Smooth muscle cell (in vitro differentiated cells): Measurements from ENCODE around the gene NANP. TPM values are rescaled to one million over a fixed set of nuclear protein-coding genes. Genes with fewer than 3 reads are reported as not detected.

ENCODE experiments used
- DNase-seq: peaks from one replicate; lab custom pipeline; 2025; ENCODE audit not compliant: unreplicated experiment; lab: John Stamatoyannopoulos, UW
- H2AFZ ChIP-seq: fragments of 200-600 bp; sonication (generic); 2 replicates; pipeline ENCODE4 v1.6.0; 2016; ENCODE audit warnings: antibody characterized with exemption, low read depth, mild to moderate bottlenecking
- H3F3A ChIP-seq: fragments of 200-600 bp; sonication (generic); 2 replicates; pipeline ENCODE4 v1.6.0; 2017; ENCODE audit warnings: antibody characterized with exemption, low read depth
- H3K27ac ChIP-seq: fragments of 200-600 bp; sonication (generic); 2 replicates; pipeline ENCODE4 v1.5.1; 2016; ENCODE audit warnings: low read depth, mild to moderate bottlenecking
- H3K27me3 ChIP-seq: fragments of 200-600 bp; sonication (generic); 2 replicates; pipeline ENCODE4 v1.6.1; 2016; ENCODE audit warnings: low read depth, mild to moderate bottlenecking
- H3K36me3 ChIP-seq: fragments of 200-600 bp; sonication (generic); 2 replicates; pipeline ENCODE4 v1.5.1; 2016; ENCODE audit warnings: low read depth
- H3K4me1 ChIP-seq: fragments of 200-600 bp; sonication (generic); 2 replicates; pipeline ENCODE4 v1.5.1; 2016; ENCODE audit warnings: low read depth
- H3K4me2 ChIP-seq: fragments of 200-600 bp; sonication (generic); 2 replicates; pipeline ENCODE4 v1.6.0; 2016; ENCODE audit warnings: mild to moderate bottlenecking
- H3K4me3 ChIP-seq: fragments of 200-600 bp; sonication (generic); 2 replicates; pipeline ENCODE4 v1.5.1; 2016; ENCODE audit warnings: mild to moderate bottlenecking
- H3K79me2 ChIP-seq: fragments of 200-600 bp; sonication (generic); 2 replicates; pipeline ENCODE4 v1.6.0; 2016; ENCODE audit warnings: low read depth, mild to moderate bottlenecking
- H3K9ac ChIP-seq: fragments of 200-600 bp; sonication (generic); 2 replicates; pipeline ENCODE4 v1.6.0; 2016; ENCODE audit warnings: low read depth
- H3K9me3 ChIP-seq: fragments of 200-600 bp; sonication (generic); replicated peaks from 2 replicates; pipeline ENCODE4 v1.5.1; 2016; ENCODE audit warnings: low read depth
- H4K20me1 ChIP-seq: fragments of 200-600 bp; sonication (generic); 2 replicates; pipeline ENCODE4 v1.6.0; 2016; ENCODE audit warnings: low read depth
- CTCF ChIP-seq: fragments of 200-600 bp; sonication (generic); IDR thresholded peaks from 2 replicates; pipeline ENCODE4 v1.5.1; 2017; ENCODE audit warnings: borderline replicate concordance, mild to moderate bottlenecking, antibody characterized with exemption; ENCODE audit not compliant: insufficient read depth, poor library complexity, severe bottlenecking
- WGBS: methylation state at CpG from one replicate; pipeline ENCODE4 v1.1.7; 2016; ENCODE audit warnings: low lambda C conversion rate; 5-methylcytosine and 5-hydroxymethylcytosine counted together
- polyA plus RNA-seq: library from polyadenylated mRNA; unstranded; fragments of >200 nt; fragmentation: Nextera tagmentation; extraction: Ambion mirVana; gene quantifications from 2 replicates; pipeline ENCODE4 v1.2.1, GENCODE V29; 2016
- total RNA-seq: library from RNA; depleted of rRNA; stranded (reverse); fragments of >200 nt; gene quantifications from 2 replicates; pipeline ENCODE4 v1.2.3, GENCODE V29; 2014

NANP gene
- total and polyA plus RNA-seq, 2 experiments from 2014 or later = 3.6 to 6.5 TPM

- 96% methylated on average over 16 of the region's 16 CpGs for WGBS
- H3K4me1 ChIP-seq = no peaks in the 10 kb centered on the region
- H3K27me3 ChIP-seq = no peaks in the 10 kb centered on the region
- H2AFZ ChIP-seq = no peak overlapping the region
- H3K9ac ChIP-seq = no peak overlapping the region
- no peak overlapping the region for H3K4me2 ChIP-seq
- no peaks in the 10 kb centered on the region for H3K36me3 ChIP-seq
- H3K27ac ChIP-seq = no peak overlapping the region
- H3K4me3 ChIP-seq = no peak overlapping the region
- TF ChIP-seq CTCF = no peak
- H3K79me2 ChIP-seq = peaks cover 97% of the 10 kb centered on the region
- H3K9me3 ChIP-seq = no peaks in the 10 kb centered on the region
- peaks cover 96% of the 10 kb centered on the region for H4K20me1 ChIP-seq
- DNase-seq = no peak
- H3F3A ChIP-seq = no peaks in the 10 kb centered on the region
Observed at GRCh38 chr20:25576783-25577530, 46.9 kb downstream of the NANP start.

GRCh38 chr20:25574411-25574810 lies 49.4 kb downstream of the NANP start:
- Histone ChIP-seq H3K36me3 (no peaks in the 10 kb centered on the region), H3K9ac (no peak overlapping the region), H4K20me1 (peaks cover 95% of the 10 kb centered on the region), H2AFZ (no peak overlapping the region), H3F3A (no peaks in the 10 kb centered on the region), H3K4me1 (no peaks in the 10 kb centered on the region), H3K79me2 (peaks cover 89% of the 10 kb centered on the region), H3K4me3 (no peak overlapping the region), H3K27me3 (no peaks in the 10 kb centered on the region), H3K9me3 (no peaks in the 10 kb centered on the region), H3K4me2 (no peak overlapping the region), H3K27ac (no peak overlapping the region)
- 84% methylated on average over 3 of the region's 3 CpGs for WGBS
- TF ChIP-seq CTCF = no peak
- no peak for DNase-seq

GRCh38 chr20:25573288-25574251 lies 50.2 kb downstream of the NANP start:
- no peaks in the 10 kb centered on the region for H3F3A ChIP-seq
- H4K20me1 ChIP-seq = peaks cover 95% of the 10 kb centered on the region
- no peaks in the 10 kb centered on the region for H3K9me3 ChIP-seq
- 96% methylated on average over 6 of the region's 6 CpGs for WGBS
- H3K4me3 ChIP-seq = no peak overlapping the region
- H3K9ac ChIP-seq = no peak overlapping the region
- no peak for DNase-seq
- no peak overlapping the region for H2AFZ ChIP-seq
- TF ChIP-seq CTCF = no peak
- H3K4me1 ChIP-seq = no peaks in the 10 kb centered on the region
- no peaks in the 10 kb centered on the region for H3K36me3 ChIP-seq
- peaks cover 89% of the 10 kb centered on the region for H3K79me2 ChIP-seq
- H3K4me2 ChIP-seq = no peak overlapping the region
- no peaks in the 10 kb centered on the region for H3K27me3 ChIP-seq
- no peak overlapping the region for H3K27ac ChIP-seq
